ENCODE results near the gene TCEA2. TPM values are rescaled to one million over a fixed set of nuclear protein-coding genes. Genes with fewer than 3 reads are reported as not detected.

TCEA2 gene
- total and polyA plus RNA-seq, 2 of the 13 experiments (the other 11 are each of a cell fraction or from before 2014, with no cell fraction given): 28.1 to 33.7 TPM

- TF ChIP-seq NKX3-1 (CRISPR knock-in tag; IDR thresholded peaks at IDR 0.05) (no peak), ESRRA (CRISPR knock-in tag; IDR thresholded peaks at IDR 0.05; ENCODE audit: low read depth) (peak; percentile 45; the same call in 1 of the 2 replicates), ZNF354B (CRISPR knock-in tag; IDR thresholded peaks at IDR 0.05) (no peak), GATAD2A (CRISPR knock-in tag; IDR thresholded peaks at IDR 0.05) (peak; percentile 87), ZNF350 (CRISPR knock-in tag; IDR thresholded peaks at IDR 0.05; ENCODE audit: borderline replicate concordance, low read depth) (peak; percentile 90; the same call in 1 of the 2 replicates), ZNF143 (CRISPR knock-in tag; IDR thresholded peaks at IDR 0.05) (peak; percentile 44; the same call in 1 of the 2 replicates), CBX2 (IDR thresholded peaks at IDR 0.05; ENCODE audit: low read depth, low read length) (no peak), CBX2 (CRISPR knock-in tag; IDR thresholded peaks at IDR 0.05; ENCODE audit: low read depth) (no peak), FOXK1 (CRISPR knock-in tag; IDR thresholded peaks at IDR 0.05; ENCODE audit: borderline replicate concordance, low read depth) (no peak), HOMEZ (CRISPR knock-in tag; IDR thresholded peaks at IDR 0.05; ENCODE audit: low read depth) (0 out of 2 replicates have a peak, but pooled peaks have one; percentile 36), ZNF335 (CRISPR knock-in tag; IDR thresholded peaks at IDR 0.05) (peak; percentile 83; the same call in 1 of the 2 replicates), FOXO4 (CRISPR knock-in tag; conservative IDR thresholded peaks at IDR 0.05) (no peak), NFYC (CRISPR knock-in tag; IDR thresholded peaks at IDR 0.05) (no peak), TOE1 (CRISPR knock-in tag; IDR thresholded peaks at IDR 0.05) (no peak), CSRNP1 (CRISPR knock-in tag; IDR thresholded peaks at IDR 0.05) (peak; percentile 44; the same call in 1 of the 2 replicates), ZNF891 (CRISPR knock-in tag; IDR thresholded peaks at IDR 0.05) (no peak), ZNF337 (CRISPR knock-in tag; IDR thresholded peaks at IDR 0.05; ENCODE audit: borderline replicate concordance, low read depth) (0 out of 2 replicates have a peak, but pooled peaks have one; percentile 28), ZSCAN30 (CRISPR knock-in tag; IDR thresholded peaks at IDR 0.05) (no peak), KLF11 (CRISPR knock-in tag; IDR thresholded peaks at IDR 0.05) (peak; percentile 81; the same call in 1 of the 2 replicates), ZNF629 (CRISPR knock-in tag; conservative IDR thresholded peaks at IDR 0.05) (no peak), MXD3 (CRISPR knock-in tag; IDR thresholded peaks at IDR 0.05) (no peak; the same call in 1 of the 2 replicates), ZSCAN12 (CRISPR knock-in tag; IDR thresholded peaks at IDR 0.05) (no peak), ZNF616 (CRISPR knock-in tag; IDR thresholded peaks at IDR 0.05; ENCODE audit: low read depth) (0 out of 2 replicates have a peak, but pooled peaks have one; percentile 42), SRF (IDR thresholded peaks at IDR 0.05; ENCODE audit: low read depth, low read length) (no peak), SALL2 (CRISPR knock-in tag; IDR thresholded peaks at IDR 0.05) (peak; percentile 96), FOSL2 (CRISPR knock-in tag; IDR thresholded peaks at IDR 0.05) (peak; percentile 55; the same call in 1 of the 2 replicates), STAG1 (CRISPR knock-in tag; IDR thresholded peaks at IDR 0.05) (no peak), ZNF292 (CRISPR knock-in tag; IDR thresholded peaks at IDR 0.05; ENCODE audit: borderline replicate concordance, low read depth) (no peak)
Measured at GRCh38 chr20:64035933-64036345, 27.1 kb upstream of the TCEA2 start, which contains the start of gene C20orf204 (continued).
